HFFc6 (cell line): ENCODE results near the gene EHHADH. TPM values are rescaled to one million over a fixed set of nuclear protein-coding genes. Genes with fewer than 3 reads are reported as not detected.

Experiments used
- DNase-seq: peaks from one replicate; pipeline ENCODE4 v3.0.0-alpha.2; 2018
- H3K27ac Mint-ChIP-seq: 2 replicates; pipeline ENCODE4 v1.8.0; 2020; ENCODE audit warnings: mild to moderate bottlenecking, mixed read lengths
- H3K27me3 Mint-ChIP-seq: 2 replicates; pipeline ENCODE4 v1.8.0; 2021; ENCODE audit warnings: mild to moderate bottlenecking, moderate library complexity, mixed read lengths; ENCODE audit not compliant: insufficient read depth
- H3K36me3 Mint-ChIP-seq: 2 replicates; pipeline ENCODE4 v1.8.0; 2021; ENCODE audit warnings: low read depth, mixed read lengths
- H3K4me1 Mint-ChIP-seq: 2 replicates; pipeline ENCODE4 v1.8.0; 2020; ENCODE audit warnings: low read depth, mixed read lengths
- H3K4me3 Mint-ChIP-seq: 2 replicates; pipeline ENCODE4 v1.8.0; 2020; ENCODE audit warnings: mild to moderate bottlenecking, moderate library complexity, mixed read lengths
- H3K9me3 Mint-ChIP-seq: 2 replicates; pipeline ENCODE4 v1.8.0; 2020; ENCODE audit warnings: mild to moderate bottlenecking, mixed read lengths
- CTCF ChIP-seq: fragments of 200-600 bp; sonication (generic); IDR thresholded peaks from 2 replicates; pipeline ENCODE4 v1.5.0; 2021; ENCODE audit warnings: antibody characterized with exemption, mild to moderate bottlenecking
- total RNA-seq, 6 experiments: library from RNA; stranded (reverse); fragmentation: NEBNext Ultra II Directional; extraction: Animal tissue kit (Norgen Biotek cat#: 25700); gene quantifications; 2 replicates in 1 of 6; 3 replicates in 5 of 6; pipeline ENCODE4 v1.2.3, GENCODE V29; 2021

The EHHADH gene
- total RNA-seq, 6 experiments from 2014 or later = 4.2 to 7.4 (median 6.4) TPM

- H3K27me3 Mint-ChIP-seq = no peaks in the 10 kb centered on the region; the same call in none of the 2 replicates
- no peak overlapping the region for H3K4me3 Mint-ChIP-seq
- no peaks in the 10 kb centered on the region for H3K9me3 Mint-ChIP-seq
- H3K36me3 Mint-ChIP-seq = no peaks in the 10 kb centered on the region
- H3K27ac Mint-ChIP-seq = no peak overlapping the region
- no peak for TF ChIP-seq CTCF
- peaks cover 18% of the 10 kb centered on the region for H3K4me1 Mint-ChIP-seq
- DNase-seq = no peak
Observed at GRCh38 chr3:185172086-185173049, 81.5 kb downstream of the EHHADH start.

GRCh38 chr3:185164428-185165217, 89.2 kb downstream of the EHHADH start:
- Mint-ChIP-seq H3K4me1 (no peaks in the 10 kb centered on the region), H3K27ac (no peak overlapping the region), H3K9me3 (no peaks in the 10 kb centered on the region), H3K4me3 (no peak overlapping the region), H3K36me3 (no peaks in the 10 kb centered on the region), H3K27me3 (peaks cover 21% of the 10 kb centered on the region)
- no peak for DNase-seq
- TF ChIP-seq CTCF = no peak

GRCh38 chr3:185162634-185163033, 91.2 kb downstream of the EHHADH start:
- no peak overlapping the region for H3K27ac Mint-ChIP-seq
- no peaks in the 10 kb centered on the region for H3K36me3 Mint-ChIP-seq
- no peak for TF ChIP-seq CTCF
- no peak for DNase-seq
- no peaks in the 10 kb centered on the region for H3K9me3 Mint-ChIP-seq
- no peaks in the 10 kb centered on the region for H3K4me1 Mint-ChIP-seq
- peaks cover 25% of the 10 kb centered on the region for H3K27me3 Mint-ChIP-seq
- no peak overlapping the region for H3K4me3 Mint-ChIP-seq

- Mint-ChIP-seq H3K27ac (no peak overlapping the region), H3K4me3 (no peak overlapping the region), H3K4me1 (no peaks in the 10 kb centered on the region), H3K27me3 (peaks cover 25% of the 10 kb centered on the region), H3K9me3 (no peaks in the 10 kb centered on the region), H3K36me3 (no peaks in the 10 kb centered on the region)
- no peak for TF ChIP-seq CTCF
- DNase-seq = no peak
Observed at GRCh38 chr3:185161761-185162160, 92.1 kb downstream of the EHHADH start.

GRCh38 chr3:185157347-185157746, 96.5 kb downstream of the EHHADH start:
- Mint-ChIP-seq H3K4me1 (no peaks in the 10 kb centered on the region), H3K27ac (no peak overlapping the region), H3K4me3 (no peak overlapping the region), H3K36me3 (no peaks in the 10 kb centered on the region), H3K9me3 (no peaks in the 10 kb centered on the region), H3K27me3 (peaks cover 13% of the 10 kb centered on the region)
- no peak for DNase-seq
- TF ChIP-seq CTCF = no peak
